Ascending aorta (tissue), 2 donors: ENCODE measurements around the gene SMPD4. TPM values are rescaled to one million over a fixed set of nuclear protein-coding genes. Genes with fewer than 3 reads are reported as not detected.
A peak's percentile ranks its signal among the peaks of the same experiment; 100 is the strongest.
"Not testable (repeated sequence)": the region's sequence is repeated elsewhere in the genome, so short reads cannot be mapped to it uniquely, and the experiment has no call there.

ENCODE experiments used
- DNase-seq, 2 donors: peaks; one replicate each; pipeline ENCODE4 v3.0.0-alpha.2; 2019; ENCODE audit warnings: low spot score in 2 of 2
- H3K27ac ChIP-seq, 2 donors: fragments of 200-600 bp; sonication (generic); one replicate each; pipeline ENCODE4 v1.5.1; 2016 to 2017; ENCODE audit warnings: mild to moderate bottlenecking in 1 of 2
- H3K27me3 ChIP-seq: fragments of 200-600 bp; sonication (generic); one replicate; pipeline ENCODE4 v1.5.1; 2017
- H3K36me3 ChIP-seq, 2 donors: fragments of 200-600 bp; sonication (generic); one replicate each; pipeline ENCODE4 v1.5.1; 2016
- H3K4me1 ChIP-seq, 2 donors: fragments of 200-600 bp; sonication (generic); one replicate each; pipeline ENCODE4 v1.5.1; 2016 to 2017; ENCODE audit warnings: mild to moderate bottlenecking in 1 of 2
- H3K4me3 ChIP-seq, 2 donors: fragments of 200-600 bp; sonication (generic); one replicate each; pipeline ENCODE4 v1.5.1; 2016 to 2017; ENCODE audit warnings: mild to moderate bottlenecking in 1 of 2
- H3K9me3 ChIP-seq, 2 donors: fragments of 200-600 bp; sonication (generic); one replicate each; pipeline ENCODE4 v1.5.1; 2016
- CTCF ChIP-seq, 3 experiments: fragments of 200-600 bp in 2 of 3; fragments of 450-650 bp in 1 of 3; sonication (generic) in 2 of 3; IDR thresholded peaks; one replicate each; pipeline ENCODE4 v1.5.1; 2016 to 2019; ENCODE audit warnings: antibody characterized with exemption in 3 of 3, mild to moderate bottlenecking in 1 of 3, moderate library complexity in 1 of 3
- intact Hi-C: fragments of 100-400 bp; cut with DNase I; formaldehyde crosslinking; loops from one replicate; pipeline ENCODE4 v1.15.1; 2023
- total RNA-seq: library from RNA; depleted of rRNA; stranded (reverse); fragments of >200 nt; gene quantifications from one replicate; pipeline ENCODE4 v1.1.0, GENCODE V29; 2016

SMPD4 gene
- total RNA-seq, 1 donor from 2014 or later: 185 TPM

- H3K9me3 ChIP-seq, intact Hi-C loops, H3K36me3 ChIP-seq, H3K27me3 ChIP-seq, H3K4me3 ChIP-seq, H3K4me1 ChIP-seq, H3K27ac ChIP-seq: not testable (repeated sequence)
- DNase-seq: peak in 1 of 2 donors; percentile 35
These were observed 44.3 kb downstream of the SMPD4 start for GRCh38 chr2:130137118-130137517.

GRCh38 chr2:130136546-130136945, 44.9 kb downstream of the SMPD4 start:
- H3K36me3 ChIP-seq, H3K27me3 ChIP-seq, H3K27ac ChIP-seq, H3K4me1 ChIP-seq, intact Hi-C loops, H3K9me3 ChIP-seq, H3K4me3 ChIP-seq: not testable (repeated sequence)
- DNase-seq: peak in 1 of 2 donors; percentile 45

DNA sequence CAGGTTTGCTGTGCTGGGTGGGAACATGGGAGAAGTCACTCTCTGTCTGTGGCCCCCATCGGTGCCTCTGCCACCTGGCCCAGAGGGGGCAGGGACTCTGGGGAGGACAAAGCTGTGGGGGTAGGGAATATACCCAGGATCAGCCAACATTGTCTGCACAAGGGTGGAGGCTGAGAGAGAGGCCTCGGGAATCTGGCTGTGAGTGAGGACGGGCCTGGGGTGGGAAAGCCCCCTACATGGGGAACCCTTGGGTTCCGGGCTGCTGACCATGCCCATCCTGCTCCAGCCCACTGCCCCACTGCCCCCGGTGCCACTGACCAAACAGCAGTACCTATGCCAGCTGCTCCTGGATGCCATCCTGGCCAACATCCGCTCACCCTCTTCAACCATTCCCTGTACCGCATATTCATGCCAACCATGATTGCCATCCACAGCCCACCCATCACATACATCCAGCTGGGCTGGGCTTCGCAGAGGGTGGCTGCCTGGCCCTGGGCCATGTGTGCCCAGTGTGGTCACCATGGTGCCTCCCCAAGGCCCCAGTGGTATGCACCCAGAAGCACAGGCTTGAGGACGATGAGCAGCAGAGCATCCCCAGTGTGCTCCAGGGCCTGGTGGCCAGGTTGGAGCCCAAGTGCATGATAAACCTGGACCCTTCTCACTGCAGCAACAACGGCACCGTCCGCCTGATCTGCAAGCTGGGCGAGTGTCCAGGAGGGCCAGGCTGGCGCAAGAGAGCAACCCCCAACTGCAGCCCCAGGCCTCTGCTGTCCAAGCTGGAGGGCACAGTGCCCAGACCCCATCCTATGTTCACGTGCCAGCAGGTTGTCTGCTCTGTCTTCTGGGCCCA, 45.5 kb downstream of the SMPD4 start:
- DNase-seq: peak in 1 of 2 donors; percentile 30
- intact Hi-C loops: no loop called here

DNA sequence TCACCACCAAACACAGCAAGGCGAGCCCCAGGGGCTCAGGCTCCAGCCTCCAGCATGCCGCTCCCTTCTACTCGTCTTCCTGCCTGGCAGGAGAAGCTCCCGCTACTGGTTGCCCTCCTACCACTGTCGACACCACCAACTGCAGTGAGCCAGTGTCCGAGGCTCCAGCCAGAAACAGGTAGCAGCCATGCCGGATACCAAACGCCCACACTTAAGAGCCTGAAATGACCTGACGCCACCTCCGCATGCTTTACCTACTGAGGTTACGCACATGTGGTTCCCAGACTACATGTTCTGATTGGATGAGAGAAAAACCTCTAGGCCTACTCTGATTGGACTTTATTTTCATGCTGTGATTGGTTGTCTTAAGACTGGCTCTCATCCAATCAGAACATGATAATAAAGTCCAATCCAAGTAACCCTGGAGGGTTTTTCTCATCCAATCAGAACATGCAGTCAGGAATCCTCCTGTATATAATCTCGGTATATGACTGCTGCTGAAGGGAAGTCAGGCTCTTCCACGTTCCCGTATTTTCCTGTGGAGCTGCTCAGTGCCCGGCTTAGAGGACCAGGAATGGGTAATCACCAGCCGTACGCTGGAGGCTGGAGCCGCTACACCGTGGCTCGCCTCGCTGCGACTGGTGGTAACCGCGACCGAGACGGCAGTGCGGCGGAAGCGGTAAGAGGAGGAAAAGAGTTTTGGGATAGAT, 52.1 kb downstream of the SMPD4 start, which contains the start of gene POTEF:
TSS of gene POTEF (minus strand) at position 103 of the 710 bp plus-strand sequence. CDS start 8,707 bp downstream, outside the sequence.
- DNase-seq: peak in 1 of 2 donors; percentile 34
- intact Hi-C loops, H3K9me3 ChIP-seq: not testable (repeated sequence)

More for the DNA sequence above, 45.5 kb downstream of the SMPD4 start:
- H3K36me3 ChIP-seq: no peaks in the 10 kb centered on the region
- no peaks in the 10 kb centered on the region for H3K4me1 ChIP-seq
- H3K4me3 ChIP-seq: no peak overlapping the region
- H3K27ac ChIP-seq: no peak overlapping the region
- H3K9me3 ChIP-seq: no peaks in the 10 kb centered on the region
- TF ChIP-seq CTCF (IDR thresholded peaks at IDR 0.05): no peak
- H3K27me3 ChIP-seq: no peaks in the 10 kb centered on the region

GRCh38 chr2:130128464-130128863, 52.9 kb downstream of the SMPD4 start:
- H3K4me1 ChIP-seq, H3K27me3 ChIP-seq, H3K9me3 ChIP-seq, H3K4me3 ChIP-seq, H3K27ac ChIP-seq, intact Hi-C loops, H3K36me3 ChIP-seq: not testable (repeated sequence)
- peak in 1 of 2 donors; percentile 43 for DNase-seq

More for the DNA sequence above, 52.1 kb downstream of the SMPD4 start, which contains the start of gene POTEF:
- not testable (repeated sequence) for H3K27me3 ChIP-seq, H3K4me3 ChIP-seq, H3K36me3 ChIP-seq, H3K27ac ChIP-seq, H3K4me1 ChIP-seq

- H3K4me3 ChIP-seq, H3K36me3 ChIP-seq, H3K9me3 ChIP-seq, intact Hi-C loops, H3K27ac ChIP-seq, H3K27me3 ChIP-seq, H3K4me1 ChIP-seq, DNase-seq: not testable (repeated sequence)
These were observed 53.7 kb downstream of the SMPD4 start for GRCh38 chr2:130127726-130128125.

DNA sequence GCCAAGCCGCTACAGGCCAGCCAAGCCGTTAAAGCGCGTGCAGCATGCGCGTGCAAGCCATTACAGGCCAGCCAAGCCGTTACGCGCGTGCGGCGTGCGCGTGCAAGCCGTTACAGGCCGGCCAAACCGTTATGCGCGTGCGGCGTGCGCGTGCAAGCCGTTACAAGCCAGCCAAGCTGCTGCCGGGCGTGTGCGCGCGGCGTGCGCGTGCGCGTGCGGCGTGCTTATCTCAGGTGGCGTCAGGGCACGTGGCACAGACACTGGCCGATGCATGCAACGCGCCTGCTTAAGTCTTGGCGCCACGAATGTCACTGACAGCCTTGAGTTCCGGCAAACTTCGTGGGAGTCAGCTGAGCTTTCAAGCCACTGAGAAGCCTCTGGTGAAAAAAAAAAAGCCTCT, 60.5 kb downstream of the SMPD4 start:
- H3K36me3 ChIP-seq, DNase-seq, H3K4me3 ChIP-seq, H3K4me1 ChIP-seq, intact Hi-C loops, H3K27ac ChIP-seq, H3K9me3 ChIP-seq, H3K27me3 ChIP-seq: not testable (repeated sequence)

GRCh38 chr2:130102597-130103363, 78.6 kb downstream of the SMPD4 start:
- intact Hi-C loops, H3K27ac ChIP-seq, H3K4me1 ChIP-seq, H3K4me3 ChIP-seq, DNase-seq, H3K27me3 ChIP-seq, H3K9me3 ChIP-seq, H3K36me3 ChIP-seq: not testable (repeated sequence)

Other genes with a start within 250 kb of the SMPD4 start
- not detected for gene RAB6C, start 201.9 kb downstream of the SMPD4 start, total RNA-seq
- gene POTEF, start 52.4 kb downstream of the SMPD4 start, total RNA-seq: not detected
- 2.3 TPM for gene CCDC74B, start 36.5 kb downstream of the SMPD4 start, total RNA-seq
- gene MZT2B, start 660 bp upstream of the SMPD4 start, total RNA-seq: 239 TPM
- not detected for gene TUBA3E, start 16.8 kb upstream of the SMPD4 start, total RNA-seq
- 97.9 TPM for gene IMP4, start 161.3 kb upstream of the SMPD4 start, total RNA-seq
- gene PTPN18, start 174.5 kb upstream of the SMPD4 start, total RNA-seq: 21.0 TPM